ENCODE results near the gene APP.

DNA sequence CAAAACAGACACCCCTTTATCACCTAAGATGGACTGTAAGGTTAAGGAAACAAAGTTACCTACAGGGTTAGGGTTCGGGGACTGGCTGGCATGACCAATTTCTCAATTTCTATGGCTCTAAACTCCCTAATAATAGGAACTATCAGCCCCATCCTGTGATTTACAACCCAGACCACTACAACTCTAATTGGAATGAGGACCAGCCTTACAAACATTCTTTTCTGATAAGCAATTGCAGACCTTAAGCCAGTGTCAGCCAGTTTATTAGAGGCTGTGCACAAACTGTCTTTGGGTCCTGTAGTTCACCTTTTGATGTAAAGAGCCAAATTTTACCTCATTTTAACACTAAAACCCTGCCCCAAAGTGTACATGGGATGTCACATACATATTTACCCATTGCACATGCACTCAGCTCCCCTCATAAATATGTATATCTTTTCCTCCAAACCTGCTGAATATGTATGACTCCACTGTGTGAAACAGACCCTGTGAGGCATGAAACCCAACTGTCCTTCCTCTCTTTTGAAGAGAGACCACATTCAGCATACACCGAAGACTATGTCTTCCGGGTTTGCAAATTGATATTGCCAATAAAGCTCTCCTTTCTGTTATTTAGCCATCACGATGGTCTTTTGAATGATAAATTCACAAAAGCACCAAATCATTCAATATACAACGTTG is 7.3 kb upstream of the APP start:
- TF ChIP-seq, protein P1, sequence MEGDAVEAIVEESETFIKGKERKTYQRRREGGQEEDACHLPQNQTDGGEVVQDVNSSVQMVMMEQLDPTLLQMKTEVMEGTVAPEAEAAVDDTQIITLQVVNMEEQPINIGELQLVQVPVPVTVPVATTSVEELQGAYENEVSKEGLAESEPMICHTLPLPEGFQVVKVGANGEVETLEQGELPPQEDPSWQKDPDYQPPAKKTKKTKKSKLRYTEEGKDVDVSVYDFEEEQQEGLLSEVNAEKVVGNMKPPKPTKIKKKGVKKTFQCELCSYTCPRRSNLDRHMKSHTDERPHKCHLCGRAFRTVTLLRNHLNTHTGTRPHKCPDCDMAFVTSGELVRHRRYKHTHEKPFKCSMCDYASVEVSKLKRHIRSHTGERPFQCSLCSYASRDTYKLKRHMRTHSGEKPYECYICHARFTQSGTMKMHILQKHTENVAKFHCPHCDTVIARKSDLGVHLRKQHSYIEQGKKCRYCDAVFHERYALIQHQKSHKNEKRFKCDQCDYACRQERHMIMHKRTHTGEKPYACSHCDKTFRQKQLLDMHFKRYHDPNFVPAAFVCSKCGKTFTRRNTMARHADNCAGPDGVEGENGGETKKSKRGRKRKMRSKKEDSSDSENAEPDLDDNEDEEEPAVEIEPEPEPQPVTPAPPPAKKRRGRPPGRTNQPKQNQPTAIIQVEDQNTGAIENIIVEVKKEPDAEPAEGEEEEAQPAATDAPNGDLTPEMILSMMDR (IDR thresholded peaks at IDR 0.05; ENCODE audit: insufficient read depth, low read length, poor library complexity, severe bottlenecking) = no peak
- no peak for TF ChIP-seq EZH2phosphoT487 (conservative IDR thresholded peaks at IDR 0.05; ENCODE audit: low read length)
